Measurements from ENCODE around the gene PKP4. TPM values are rescaled to one million over a fixed set of nuclear protein-coding genes. Genes with fewer than 3 reads are reported as not detected.

PKP4 gene
- total RNA-seq, 2 donors from 2014 or later = 90.5 to 102 TPM

DNA sequence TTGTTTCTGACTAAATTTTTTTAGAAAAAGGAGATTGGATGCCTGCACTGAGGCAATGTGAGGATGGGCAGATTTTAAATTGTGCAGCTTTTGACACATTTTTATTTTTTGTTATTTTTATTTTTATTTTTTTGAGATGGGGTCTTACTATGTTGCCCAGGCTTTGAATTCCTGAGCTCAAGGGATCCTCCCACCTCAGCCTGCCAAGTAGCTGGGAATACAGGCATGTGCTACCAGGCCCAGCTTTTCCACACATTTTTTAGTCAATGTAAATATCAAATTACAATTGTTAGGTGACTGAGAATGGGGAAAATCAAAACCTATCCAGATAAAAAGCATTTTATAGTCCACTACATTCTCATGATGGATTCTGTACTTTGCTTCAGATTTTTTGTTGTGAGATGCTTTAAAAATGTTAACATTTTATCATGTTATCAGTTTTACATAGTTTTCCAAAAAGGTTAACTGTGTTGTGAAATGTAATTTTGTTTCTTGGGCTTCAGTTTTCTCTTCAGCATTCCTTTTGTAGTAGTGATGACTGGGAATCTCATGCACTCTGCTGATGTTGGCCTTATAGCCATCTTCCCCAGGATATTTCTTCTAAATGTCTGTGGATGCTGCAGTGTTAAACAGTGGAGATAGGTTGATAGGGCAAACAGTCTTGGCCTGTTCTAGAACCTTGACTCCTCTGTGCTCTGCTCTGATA lies 41.4 kb downstream of the PKP4 start:
- H3K9me3 Mint-ChIP-seq = no peaks in the 10 kb centered on the region
- Histone ChIP-seq H3K9me3 (ENCODE audit: control insufficient read depth, low read length) (no peaks in the 10 kb centered on the region), H3K4me3 (ENCODE audit: low read length) (no peak overlapping the region), H3K27me3 (ENCODE audit: control insufficient read depth, insufficient read depth, low read length, poor library complexity, severe bottlenecking) (no peaks in the 10 kb centered on the region), H3K27ac (ENCODE audit: low read depth, low read length) (no peak overlapping the region), H3K4me1 (ENCODE audit: control insufficient read depth, insufficient read depth, low read length) (no peaks in the 10 kb centered on the region), H3K36me3 (ENCODE audit: control insufficient read depth, insufficient read depth, low read length) (no peaks in the 10 kb centered on the region), H3K9ac (ENCODE audit: extremely low read depth, low read length, poor library complexity, severe bottlenecking) (no peak overlapping the region)
- H3K4me3 Mint-ChIP-seq = no peak overlapping the region
- H3K27ac Mint-ChIP-seq = no peak overlapping the region
- H3K4me1 Mint-ChIP-seq = peaks cover 13% of the 10 kb centered on the region
- no peak for TF ChIP-seq CTCF (conservative IDR thresholded peaks at IDR 0.05)
- no peak for DNase-seq
- H3K27me3 Mint-ChIP-seq (ENCODE audit: insufficient read depth) = no peaks in the 10 kb centered on the region
- no peaks in the 10 kb centered on the region for H3K36me3 Mint-ChIP-seq (ENCODE audit: low read depth)

GRCh38 chr2:158498749-158499136 lies 42.0 kb downstream of the PKP4 start:
- H3K27ac Mint-ChIP-seq = no peak overlapping the region
- no peaks in the 10 kb centered on the region for H3K27me3 Mint-ChIP-seq (ENCODE audit: insufficient read depth)
- H3K4me1 Mint-ChIP-seq = peaks cover 13% of the 10 kb centered on the region
- peak; percentile 33 for TF ChIP-seq CTCF (conservative IDR thresholded peaks at IDR 0.05)
- H3K4me3 Mint-ChIP-seq = no peak overlapping the region
- Histone ChIP-seq H3K27me3 (ENCODE audit: control insufficient read depth, insufficient read depth, low read length, poor library complexity, severe bottlenecking) (no peaks in the 10 kb centered on the region), H3K9me3 (ENCODE audit: control insufficient read depth, low read length) (no peaks in the 10 kb centered on the region), H3K27ac (ENCODE audit: low read depth, low read length) (no peak overlapping the region), H3K4me3 (ENCODE audit: low read length) (no peak overlapping the region), H3K9ac (ENCODE audit: extremely low read depth, low read length, poor library complexity, severe bottlenecking) (no peak overlapping the region), H3K36me3 (ENCODE audit: control insufficient read depth, insufficient read depth, low read length) (no peaks in the 10 kb centered on the region), H3K4me1 (ENCODE audit: control insufficient read depth, insufficient read depth, low read length) (no peaks in the 10 kb centered on the region)
- no peaks in the 10 kb centered on the region for H3K9me3 Mint-ChIP-seq
- no peak for DNase-seq
- 85 to 89% methylated on average over 2 to 3 of the region's 3 CpGs for WGBS, 2 experiments (ENCODE audit: insufficient coverage in 1 of 2, insufficient read length in 1 of 2)
- H3K36me3 Mint-ChIP-seq (ENCODE audit: low read depth) = no peaks in the 10 kb centered on the region

DNA sequence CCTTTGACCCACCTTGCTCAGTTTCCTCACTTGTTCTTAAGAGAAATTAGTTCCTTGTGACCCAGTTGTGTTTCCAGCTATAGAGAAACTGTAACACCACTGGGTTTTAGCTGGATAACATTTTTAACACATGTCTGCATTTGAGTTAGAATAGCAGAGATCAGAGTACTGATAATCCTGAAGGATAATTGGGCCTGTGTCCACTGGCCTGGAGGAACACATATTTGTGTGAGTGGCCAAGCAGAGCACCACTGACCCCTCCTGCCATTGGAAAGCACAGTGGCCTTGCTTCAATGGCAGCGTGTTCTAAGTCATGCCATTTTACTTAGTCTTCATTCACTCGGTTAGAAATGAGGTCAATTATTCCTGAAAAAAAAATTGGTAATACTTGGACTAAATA lies 42.6 kb downstream of the PKP4 start:
- TF ChIP-seq CTCF (conservative IDR thresholded peaks at IDR 0.05) = no peak
- no peaks in the 10 kb centered on the region for H3K27me3 Mint-ChIP-seq (ENCODE audit: insufficient read depth)
- 93 to 97% methylated on average over 2 of the region's 2 CpGs for WGBS, 2 experiments (ENCODE audit: insufficient coverage in 1 of 2, insufficient read length in 1 of 2)
- peaks cover 15% of the 10 kb centered on the region for H3K4me1 Mint-ChIP-seq
- Histone ChIP-seq H3K27me3 (ENCODE audit: control insufficient read depth, insufficient read depth, low read length, poor library complexity, severe bottlenecking) (no peaks in the 10 kb centered on the region), H3K9me3 (ENCODE audit: control insufficient read depth, low read length) (no peaks in the 10 kb centered on the region), H3K27ac (ENCODE audit: low read depth, low read length) (no peak overlapping the region), H3K4me3 (ENCODE audit: low read length) (no peak overlapping the region), H3K36me3 (ENCODE audit: control insufficient read depth, insufficient read depth, low read length) (no peaks in the 10 kb centered on the region), H3K4me1 (ENCODE audit: control insufficient read depth, insufficient read depth, low read length) (no peaks in the 10 kb centered on the region), H3K9ac (ENCODE audit: extremely low read depth, low read length, poor library complexity, severe bottlenecking) (no peak overlapping the region)
- H3K27ac Mint-ChIP-seq = no peak overlapping the region
- H3K9me3 Mint-ChIP-seq = no peaks in the 10 kb centered on the region
- no peak for DNase-seq
- no peak overlapping the region for H3K4me3 Mint-ChIP-seq
- no peaks in the 10 kb centered on the region for H3K36me3 Mint-ChIP-seq (ENCODE audit: low read depth)

All from endodermal cell (in vitro differentiated cells).